HG02885 (cell line): ENCODE measurements around the gene SIRT4.

Source experiments
- ATAC-seq: cut with Tn5 transposase; IDR thresholded peaks from one replicate; pipeline ENCODE4 v1.9.1; 2021; ENCODE audit warnings: mild to moderate bottlenecking; ENCODE audit not compliant: unreplicated experiment, poor library complexity

Gene SIRT4

GRCh38 chr12:120361506-120362208, 59.5 kb downstream of the SIRT4 start:
- no peak for ATAC-seq
